Measurements from ENCODE around the gene BOK. TPM values are rescaled to one million over a fixed set of nuclear protein-coding genes. Genes with fewer than 3 reads are reported as not detected.

The BOK gene
- polyA plus RNA-seq, 1 donor from 2014 or later = 2.3 TPM

- Histone ChIP-seq H3K79me2 (replicated peaks; ENCODE audit: insufficient read depth, low read length) (no peaks in the 10 kb centered on the region), H3K9me2 (ENCODE audit: insufficient read depth, low read length) (no peaks in the 10 kb centered on the region), H3F3A (ENCODE audit: insufficient read depth, low read length, poor library complexity, severe bottlenecking) (no peaks in the 10 kb centered on the region), H3K27me3 (ENCODE audit: insufficient read depth, low read depth, low read length) (peaks cover under 1% of the 10 kb centered on the region), H3K36me3 (ENCODE audit: insufficient read depth, low read length) (no peaks in the 10 kb centered on the region), H3K9me3 (ENCODE audit: low read length) (peaks cover 6% of the 10 kb centered on the region), H3K9ac (ENCODE audit: low read length) (no peak overlapping the region), H3K4me3 (ENCODE audit: low read length) (no peak overlapping the region), H4K20me1 (ENCODE audit: insufficient read depth) (no peaks in the 10 kb centered on the region), H3K27ac (ENCODE audit: low read length) (no peak overlapping the region), H3K4me2 (ENCODE audit: low read length) (no peak overlapping the region), H2AFZ (ENCODE audit: low read depth, low read length) (no peak overlapping the region)
- TF ChIP-seq EZH2 (IDR thresholded peaks at IDR 0.05; ENCODE audit: borderline replicate concordance, insufficient read depth, low read length, poor library complexity, severe bottlenecking) (no peak), MXI1 (conservative IDR thresholded peaks at IDR 0.05; ENCODE audit: poor library complexity, severe bottlenecking) (no peak), CTCF (IDR thresholded peaks at IDR 0.05; ENCODE audit: poor library complexity, severe bottlenecking) (no peak)
- TF ChIP-seq, protein P1, sequence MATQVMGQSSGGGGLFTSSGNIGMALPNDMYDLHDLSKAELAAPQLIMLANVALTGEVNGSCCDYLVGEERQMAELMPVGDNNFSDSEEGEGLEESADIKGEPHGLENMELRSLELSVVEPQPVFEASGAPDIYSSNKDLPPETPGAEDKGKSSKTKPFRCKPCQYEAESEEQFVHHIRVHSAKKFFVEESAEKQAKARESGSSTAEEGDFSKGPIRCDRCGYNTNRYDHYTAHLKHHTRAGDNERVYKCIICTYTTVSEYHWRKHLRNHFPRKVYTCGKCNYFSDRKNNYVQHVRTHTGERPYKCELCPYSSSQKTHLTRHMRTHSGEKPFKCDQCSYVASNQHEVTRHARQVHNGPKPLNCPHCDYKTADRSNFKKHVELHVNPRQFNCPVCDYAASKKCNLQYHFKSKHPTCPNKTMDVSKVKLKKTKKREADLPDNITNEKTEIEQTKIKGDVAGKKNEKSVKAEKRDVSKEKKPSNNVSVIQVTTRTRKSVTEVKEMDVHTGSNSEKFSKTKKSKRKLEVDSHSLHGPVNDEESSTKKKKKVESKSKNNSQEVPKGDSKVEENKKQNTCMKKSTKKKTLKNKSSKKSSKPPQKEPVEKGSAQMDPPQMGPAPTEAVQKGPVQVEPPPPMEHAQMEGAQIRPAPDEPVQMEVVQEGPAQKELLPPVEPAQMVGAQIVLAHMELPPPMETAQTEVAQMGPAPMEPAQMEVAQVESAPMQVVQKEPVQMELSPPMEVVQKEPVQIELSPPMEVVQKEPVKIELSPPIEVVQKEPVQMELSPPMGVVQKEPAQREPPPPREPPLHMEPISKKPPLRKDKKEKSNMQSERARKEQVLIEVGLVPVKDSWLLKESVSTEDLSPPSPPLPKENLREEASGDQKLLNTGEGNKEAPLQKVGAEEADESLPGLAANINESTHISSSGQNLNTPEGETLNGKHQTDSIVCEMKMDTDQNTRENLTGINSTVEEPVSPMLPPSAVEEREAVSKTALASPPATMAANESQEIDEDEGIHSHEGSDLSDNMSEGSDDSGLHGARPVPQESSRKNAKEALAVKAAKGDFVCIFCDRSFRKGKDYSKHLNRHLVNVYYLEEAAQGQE (IDR thresholded peaks at IDR 0.05; ENCODE audit: borderline replicate concordance) = no peak
These were observed 16.5 kb downstream of the BOK start for GRCh38 chr2:241574911-241575623.

GRCh38 chr2:241575624-241576292 is 17.2 kb downstream of the BOK start:
- no peak overlapping the region for H3K27ac ChIP-seq (ENCODE audit: low read length)
- no peaks in the 10 kb centered on the region for H3K79me2 ChIP-seq (replicated peaks; ENCODE audit: insufficient read depth, low read length)
- no peaks in the 10 kb centered on the region for H3K9me2 ChIP-seq (ENCODE audit: insufficient read depth, low read length)
- H3K4me2 ChIP-seq (ENCODE audit: low read length) = no peak overlapping the region
- TF ChIP-seq MXI1 (conservative IDR thresholded peaks at IDR 0.05; ENCODE audit: poor library complexity, severe bottlenecking) = no peak
- TF ChIP-seq CTCF (IDR thresholded peaks at IDR 0.05; ENCODE audit: poor library complexity, severe bottlenecking) = no peak
- no peak for TF ChIP-seq EZH2 (IDR thresholded peaks at IDR 0.05; ENCODE audit: borderline replicate concordance, insufficient read depth, low read length, poor library complexity, severe bottlenecking)
- TF ChIP-seq TAF1 (IDR thresholded peaks at IDR 0.05; ENCODE audit: low read depth) = no peak
- H4K20me1 ChIP-seq (ENCODE audit: insufficient read depth) = no peaks in the 10 kb centered on the region
- peaks cover 8% of the 10 kb centered on the region for H3K9me3 ChIP-seq (ENCODE audit: low read length)
- no peak overlapping the region for H3K4me3 ChIP-seq (ENCODE audit: low read length)
- H3F3A ChIP-seq (ENCODE audit: insufficient read depth, low read length, poor library complexity, severe bottlenecking) = no peaks in the 10 kb centered on the region
- no peaks in the 10 kb centered on the region for H3K36me3 ChIP-seq (ENCODE audit: insufficient read depth, low read length)
- no peaks in the 10 kb centered on the region for H3K27me3 ChIP-seq (ENCODE audit: insufficient read depth, low read depth, low read length)
- no peak overlapping the region for H3K9ac ChIP-seq (ENCODE audit: low read length)
- H2AFZ ChIP-seq (ENCODE audit: low read depth, low read length) = no peak overlapping the region

Data from neural cell (in vitro differentiated cells).